Smooth muscle cell (in vitro differentiated cells): Measurements from ENCODE around the gene TP73. TPM values are rescaled to one million over a fixed set of nuclear protein-coding genes. Genes with fewer than 3 reads are reported as not detected.

ENCODE experiments used
- DNase-seq: peaks from one replicate; lab custom pipeline; 2025; ENCODE audit not compliant: unreplicated experiment; lab: John Stamatoyannopoulos, UW
- H2AFZ ChIP-seq: fragments of 200-600 bp; sonication (generic); 2 replicates; pipeline ENCODE4 v1.6.0; 2016; ENCODE audit warnings: antibody characterized with exemption, low read depth, mild to moderate bottlenecking
- H3F3A ChIP-seq: fragments of 200-600 bp; sonication (generic); 2 replicates; pipeline ENCODE4 v1.6.0; 2017; ENCODE audit warnings: antibody characterized with exemption, low read depth
- H3K27ac ChIP-seq: fragments of 200-600 bp; sonication (generic); 2 replicates; pipeline ENCODE4 v1.5.1; 2016; ENCODE audit warnings: low read depth, mild to moderate bottlenecking
- H3K27me3 ChIP-seq: fragments of 200-600 bp; sonication (generic); 2 replicates; pipeline ENCODE4 v1.6.1; 2016; ENCODE audit warnings: low read depth, mild to moderate bottlenecking
- H3K36me3 ChIP-seq: fragments of 200-600 bp; sonication (generic); 2 replicates; pipeline ENCODE4 v1.5.1; 2016; ENCODE audit warnings: low read depth
- H3K4me1 ChIP-seq: fragments of 200-600 bp; sonication (generic); 2 replicates; pipeline ENCODE4 v1.5.1; 2016; ENCODE audit warnings: low read depth
- H3K4me2 ChIP-seq: fragments of 200-600 bp; sonication (generic); 2 replicates; pipeline ENCODE4 v1.6.0; 2016; ENCODE audit warnings: mild to moderate bottlenecking
- H3K4me3 ChIP-seq: fragments of 200-600 bp; sonication (generic); 2 replicates; pipeline ENCODE4 v1.5.1; 2016; ENCODE audit warnings: mild to moderate bottlenecking
- H3K79me2 ChIP-seq: fragments of 200-600 bp; sonication (generic); 2 replicates; pipeline ENCODE4 v1.6.0; 2016; ENCODE audit warnings: low read depth, mild to moderate bottlenecking
- H3K9ac ChIP-seq: fragments of 200-600 bp; sonication (generic); 2 replicates; pipeline ENCODE4 v1.6.0; 2016; ENCODE audit warnings: low read depth
- H3K9me3 ChIP-seq: fragments of 200-600 bp; sonication (generic); replicated peaks from 2 replicates; pipeline ENCODE4 v1.5.1; 2016; ENCODE audit warnings: low read depth
- H4K20me1 ChIP-seq: fragments of 200-600 bp; sonication (generic); 2 replicates; pipeline ENCODE4 v1.6.0; 2016; ENCODE audit warnings: low read depth
- CTCF ChIP-seq: fragments of 200-600 bp; sonication (generic); IDR thresholded peaks from 2 replicates; pipeline ENCODE4 v1.5.1; 2017; ENCODE audit warnings: borderline replicate concordance, mild to moderate bottlenecking, antibody characterized with exemption; ENCODE audit not compliant: insufficient read depth, poor library complexity, severe bottlenecking
- WGBS: methylation state at CpG from one replicate; pipeline ENCODE4 v1.1.7; 2016; ENCODE audit warnings: low lambda C conversion rate; 5-methylcytosine and 5-hydroxymethylcytosine counted together
- polyA plus RNA-seq: library from polyadenylated mRNA; unstranded; fragments of >200 nt; fragmentation: Nextera tagmentation; extraction: Ambion mirVana; gene quantifications from 2 replicates; pipeline ENCODE4 v1.2.1, GENCODE V29; 2016
- total RNA-seq: library from RNA; depleted of rRNA; stranded (reverse); fragments of >200 nt; gene quantifications from 2 replicates; pipeline ENCODE4 v1.2.3, GENCODE V29; 2014

Gene TP73
- total and polyA plus RNA-seq, 2 experiments from 2014 or later, result 0.22 TPM; not detected in 1

- Histone ChIP-seq H3K9me3 (no peaks in the 10 kb centered on the region), H4K20me1 (no peaks in the 10 kb centered on the region), H3K36me3 (no peaks in the 10 kb centered on the region), H3F3A (no peaks in the 10 kb centered on the region), H3K27ac (no peak overlapping the region), H3K4me3 (no peak overlapping the region), H3K9ac (no peak overlapping the region), H2AFZ (no peak overlapping the region), H3K4me2 (no peak overlapping the region), H3K4me1 (no peaks in the 10 kb centered on the region), H3K79me2 (no peaks in the 10 kb centered on the region), H3K27me3 (no peaks in the 10 kb centered on the region)
- WGBS, result 90% methylated on average over 27 of the region's 31 CpGs
- no peak for TF ChIP-seq CTCF
- DNase-seq, result no peak
Observed at GRCh38 chr1:3727825-3728776, 75.8 kb downstream of the TP73 start.

GRCh38 chr1:3729594-3730542 is 77.6 kb downstream of the TP73 start:
- H3F3A ChIP-seq, result no peaks in the 10 kb centered on the region
- H2AFZ ChIP-seq, result no peak overlapping the region
- H3K27me3 ChIP-seq, result no peaks in the 10 kb centered on the region
- H3K27ac ChIP-seq, result no peak overlapping the region
- no peak overlapping the region for H3K4me3 ChIP-seq
- H3K4me1 ChIP-seq, result no peaks in the 10 kb centered on the region
- no peaks in the 10 kb centered on the region for H3K9me3 ChIP-seq
- no peaks in the 10 kb centered on the region for H4K20me1 ChIP-seq
- H3K9ac ChIP-seq, result no peak overlapping the region
- TF ChIP-seq CTCF, result no peak
- no peak for DNase-seq
- 94% methylated on average over 27 of the region's 32 CpGs for WGBS
- no peaks in the 10 kb centered on the region for H3K79me2 ChIP-seq
- no peak overlapping the region for H3K4me2 ChIP-seq
- H3K36me3 ChIP-seq, result no peaks in the 10 kb centered on the region

GRCh38 chr1:3730543-3731247 is 78.4 kb downstream of the TP73 start:
- no peak for DNase-seq
- Histone ChIP-seq H3K9me3 (no peaks in the 10 kb centered on the region), H4K20me1 (no peaks in the 10 kb centered on the region), H3K4me3 (no peak overlapping the region), H3K27ac (no peak overlapping the region), H3K36me3 (no peaks in the 10 kb centered on the region), H2AFZ (no peak overlapping the region), H3K4me2 (no peak overlapping the region), H3K9ac (no peak overlapping the region), H3F3A (no peaks in the 10 kb centered on the region), H3K4me1 (no peaks in the 10 kb centered on the region), H3K27me3 (no peaks in the 10 kb centered on the region), H3K79me2 (no peaks in the 10 kb centered on the region)
- TF ChIP-seq CTCF, result no peak
- 95% methylated on average over 25 of the region's 25 CpGs for WGBS
